SK-N-MC (cell line): ENCODE data around the gene SLC7A10.

Experiments used
- DNase-seq: peaks from one replicate; pipeline ENCODE4 v3.0.0-alpha.2; 2011; ENCODE audit warnings: low read depth, low spot score
- H3K27ac ChIP-seq: fragments of 200-600 bp; sonication (generic); 2 replicates; pipeline ENCODE4 v1.5.1; 2016; ENCODE audit warnings: mixed run types
- H3K36me3 ChIP-seq: fragments of 200-600 bp; sonication (generic); 2 replicates; pipeline ENCODE4 v1.6.1; 2017; ENCODE audit warnings: antibody characterized with exemption, low read length, mixed read lengths; ENCODE audit not compliant: insufficient read depth
- H3K4me3 ChIP-seq: fragments of 200-600 bp; sonication (generic); 2 replicates; pipeline ENCODE4 v1.5.1; 2016
- H3K9ac ChIP-seq: fragments of 200-600 bp; sonication (generic); 2 replicates; pipeline ENCODE4 v1.8.0; 2017; ENCODE audit warnings: mixed run types, mixed read lengths; ENCODE audit not compliant: insufficient read length
- H3K9me3 ChIP-seq: fragments of 200-600 bp; sonication (generic); 2 replicates; pipeline ENCODE4 v1.6.1; 2017; ENCODE audit warnings: low read depth, mild to moderate bottlenecking, antibody characterized with exemption, low read length, moderate library complexity, mixed read lengths
- EZH2 ChIP-seq: fragments of 200-600 bp; sonication (generic); IDR thresholded peaks from one replicate; pipeline ENCODE4 v1.6.1; 2017; ENCODE audit warnings: antibody characterized with exemption
- FOXP2 ChIP-seq: optimal IDR thresholded peaks from 2 replicates; pipeline ENCODE3; 2011; ENCODE audit warnings: mild to moderate bottlenecking, moderate library complexity; ENCODE audit not compliant: insufficient read depth; ENCODE audit errors: extremely low read length, control extremely low read depth
- POLR2AphosphoS5 ChIP-seq: IDR thresholded peaks from 2 replicates; pipeline ENCODE4 v1.6.1; 2012; ENCODE audit warnings: mild to moderate bottlenecking, low read depth, low read length, borderline replicate concordance

The SLC7A10 gene

DNA sequence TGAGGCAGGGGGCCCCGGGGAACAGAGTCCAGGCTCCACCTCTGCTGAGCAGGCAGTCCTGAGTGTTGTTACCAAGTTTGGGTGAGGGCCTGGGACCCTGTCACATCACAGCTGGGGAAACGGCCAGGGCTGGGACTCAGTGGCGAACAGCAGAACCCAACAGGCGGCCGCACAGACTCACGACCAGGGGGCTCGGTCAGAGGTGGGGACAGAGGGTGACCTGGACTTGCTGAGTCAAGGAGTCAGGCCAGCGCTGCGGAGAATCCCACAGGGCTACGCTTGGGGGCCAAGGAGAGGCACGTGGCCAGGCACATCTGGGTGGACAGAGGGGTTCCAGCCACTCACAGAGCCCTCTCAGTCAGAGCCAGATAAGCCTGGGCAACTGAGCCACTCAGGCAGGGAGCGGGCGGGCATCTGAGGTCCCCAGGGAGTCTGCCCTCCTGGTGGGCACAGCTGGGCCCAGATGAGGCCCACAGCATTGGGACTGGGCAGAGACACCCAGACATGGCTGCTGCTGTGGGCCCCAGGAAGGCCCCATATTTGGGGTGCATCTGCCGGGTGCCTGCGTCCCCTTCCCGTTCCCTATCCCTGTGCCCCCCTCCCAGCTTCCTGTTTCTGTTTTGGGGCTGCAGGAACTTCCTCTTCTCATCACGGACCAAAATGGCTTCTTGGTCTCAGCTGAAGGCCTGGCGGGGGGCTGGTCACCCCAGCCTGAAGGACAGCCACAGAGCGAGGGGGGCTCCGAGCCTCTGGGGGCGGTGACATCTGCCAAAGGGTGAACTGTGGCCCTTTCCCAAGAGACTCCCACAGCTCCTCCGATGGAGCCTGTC is 42.7 kb upstream of the SLC7A10 start:
- H3K27ac ChIP-seq: no peak overlapping the region
- H3K9ac ChIP-seq: no peak overlapping the region
- no peak for DNase-seq
- no peak overlapping the region for H3K4me3 ChIP-seq
- no peak for TF ChIP-seq POLR2AphosphoS5
- no peaks in the 10 kb centered on the region for H3K36me3 ChIP-seq
- no peaks in the 10 kb centered on the region for H3K9me3 ChIP-seq

GRCh38 chr19:33267706-33268105 is 42.1 kb upstream of the SLC7A10 start:
- Histone ChIP-seq H3K4me3 (no peak overlapping the region), H3K27ac (no peak overlapping the region), H3K9ac (no peak overlapping the region), H3K36me3 (no peaks in the 10 kb centered on the region), H3K9me3 (no peaks in the 10 kb centered on the region)
- TF ChIP-seq FOXP2: no peak
- no peak for DNase-seq

DNA sequence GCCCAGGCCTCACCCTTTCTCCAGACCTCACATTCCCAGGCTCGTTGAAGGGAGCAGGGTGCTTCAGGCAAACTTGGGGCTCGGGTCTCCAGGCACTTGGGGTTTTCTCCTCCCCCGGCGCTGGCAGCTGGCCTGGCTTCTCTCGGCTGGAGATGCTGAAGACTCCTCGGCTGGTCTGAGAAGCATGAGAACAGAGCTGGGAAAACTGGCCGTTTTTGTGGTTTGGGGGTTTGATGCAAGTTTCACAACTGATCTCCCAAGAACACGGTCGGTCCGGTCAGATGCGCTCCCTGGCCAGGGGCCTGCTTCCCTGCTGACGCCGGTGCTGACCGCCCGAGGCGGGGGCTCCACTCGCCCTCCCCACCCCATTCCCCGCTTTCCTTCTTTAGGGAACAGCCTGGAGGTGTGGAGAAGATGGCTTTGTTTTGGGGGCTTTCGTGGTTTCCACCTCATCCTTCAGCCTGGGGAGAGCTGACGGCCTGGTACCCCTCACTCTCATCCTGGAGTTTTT is 41.4 kb upstream of the SLC7A10 start:
- H3K4me3 ChIP-seq: no peak overlapping the region
- H3K9me3 ChIP-seq: no peaks in the 10 kb centered on the region
- no peaks in the 10 kb centered on the region for H3K36me3 ChIP-seq
- no peak overlapping the region for H3K9ac ChIP-seq
- H3K27ac ChIP-seq: no peak overlapping the region
- TF ChIP-seq FOXP2: no peak
- TF ChIP-seq EZH2: no peak
- no peak for TF ChIP-seq POLR2AphosphoS5
- DNase-seq: no peak

DNA sequence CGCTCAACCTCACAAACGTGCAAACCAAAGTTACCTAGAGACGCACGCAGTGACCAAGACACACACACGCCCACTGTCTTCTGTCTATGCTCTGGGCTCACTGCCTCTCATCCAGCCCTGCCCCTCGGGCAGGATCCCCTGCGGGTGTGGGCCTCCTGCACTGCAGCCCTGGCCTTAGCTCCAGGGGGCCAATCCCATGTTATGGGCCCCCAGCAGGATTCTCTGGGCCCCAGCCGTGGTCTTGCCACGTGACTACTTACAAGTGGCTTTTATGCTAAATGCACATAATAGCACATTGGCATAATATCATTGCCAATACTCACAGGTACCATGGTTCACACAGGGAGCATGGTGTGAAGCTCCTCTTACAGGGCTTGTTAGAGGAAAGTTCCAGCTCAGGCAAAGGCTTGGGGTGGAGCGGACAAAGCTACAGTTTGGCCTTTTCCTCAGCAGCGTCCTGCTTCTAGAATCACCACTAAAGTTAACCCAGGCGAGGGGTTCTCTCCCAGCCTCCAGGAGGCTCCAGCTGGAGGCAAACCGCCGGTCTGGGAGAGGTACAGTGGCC is 39.3 kb upstream of the SLC7A10 start:
- Histone ChIP-seq H3K27ac (no peak overlapping the region), H3K9me3 (no peaks in the 10 kb centered on the region), H3K4me3 (no peak overlapping the region), H3K9ac (no peak overlapping the region), H3K36me3 (no peaks in the 10 kb centered on the region)
- no peak for TF ChIP-seq POLR2AphosphoS5
- no peak for TF ChIP-seq FOXP2
- no peak for DNase-seq

- H3K9ac ChIP-seq: no peak overlapping the region
- H3K4me3 ChIP-seq: no peak overlapping the region
- TF ChIP-seq POLR2AphosphoS5 (no peak), EZH2 (no peak), FOXP2 (no peak)
- no peaks in the 10 kb centered on the region for H3K36me3 ChIP-seq
- DNase-seq: no peak
- H3K9me3 ChIP-seq: no peaks in the 10 kb centered on the region
- no peak overlapping the region for H3K27ac ChIP-seq
Measured at GRCh38 chr19:33263325-33264023, 37.8 kb upstream of the SLC7A10 start.

DNA sequence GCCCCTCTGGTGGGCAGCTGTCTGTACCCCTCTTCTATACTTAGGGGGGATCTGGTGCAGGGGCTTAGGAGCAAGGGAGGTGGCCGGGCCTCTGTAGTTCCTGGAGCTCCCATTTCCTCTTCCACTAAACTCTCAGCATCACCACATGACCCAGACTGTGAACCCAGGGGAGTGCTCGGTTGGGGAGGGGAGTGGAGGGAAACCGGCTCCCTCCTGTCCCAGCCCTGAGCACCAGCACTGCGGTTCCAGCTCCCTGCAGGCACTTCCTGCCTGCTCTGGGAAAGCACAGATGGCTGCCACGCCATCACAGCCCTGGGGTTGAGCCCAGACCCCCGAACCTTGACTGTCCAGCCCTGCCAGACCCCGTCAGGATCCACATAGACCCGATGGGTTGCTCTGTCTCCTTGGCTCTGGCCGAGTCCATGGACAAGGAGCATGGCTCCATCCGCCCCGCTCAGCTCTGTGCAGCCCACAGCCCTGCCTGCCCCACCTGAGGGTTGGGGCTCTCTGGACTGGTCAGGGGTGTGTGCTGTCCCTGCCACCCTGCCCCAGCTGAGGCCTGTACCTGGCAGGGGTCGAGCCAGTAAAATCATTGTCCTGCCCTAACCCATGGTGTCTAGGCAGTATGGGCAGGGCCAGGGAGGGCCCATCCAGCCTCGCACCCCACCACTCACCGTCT is 36.0 kb upstream of the SLC7A10 start:
- Histone ChIP-seq H3K9me3 (no peaks in the 10 kb centered on the region), H3K27ac (no peak overlapping the region), H3K9ac (no peak overlapping the region), H3K36me3 (no peaks in the 10 kb centered on the region), H3K4me3 (no peak overlapping the region)
- no peak for TF ChIP-seq POLR2AphosphoS5
- TF ChIP-seq EZH2: no peak
- TF ChIP-seq FOXP2: no peak
- DNase-seq: no peak

GRCh38 chr19:33260628-33261418 is 35.2 kb upstream of the SLC7A10 start:
- Histone ChIP-seq H3K36me3 (no peaks in the 10 kb centered on the region), H3K9ac (no peak overlapping the region)

More at GRCh38 chr19:33260628-33261418, 35.2 kb upstream of the SLC7A10 start:
- DNase-seq: no peak
- Histone ChIP-seq H3K4me3 (no peak overlapping the region), H3K27ac (no peak overlapping the region), H3K9me3 (no peaks in the 10 kb centered on the region)
- no peak for TF ChIP-seq EZH2
- TF ChIP-seq FOXP2: no peak
- TF ChIP-seq POLR2AphosphoS5: no peak
